Esophagus muscularis mucosa (tissue), 4 donors: ENCODE results near the gene BICD1.
A peak's percentile ranks its signal among the peaks of the same experiment; 100 is the strongest.

Experiments used
- CTCF ChIP-seq, 3 experiments: fragments of 200-600 bp in 2 of 3; fragments of 450-650 bp in 1 of 3; sonication (generic) in 2 of 3; IDR thresholded peaks; one replicate each; pipeline ENCODE4 v1.5.1; 2017 to 2019; ENCODE audit warnings: antibody characterized with exemption in 3 of 3, mild to moderate bottlenecking in 2 of 3, moderate library complexity in 1 of 3
- EP300 ChIP-seq: sonication (generic); formaldehyde crosslinking; IDR thresholded peaks from one replicate; pipeline ENCODE4 v1.6.1; 2017; ENCODE audit warnings: antibody characterized with exemption
- POLR2A ChIP-seq: fragments of 450-650 bp; IDR thresholded peaks from one replicate; pipeline ENCODE4 v1.6.1; 2017; ENCODE audit warnings: antibody characterized with exemption, moderate library complexity, mild to moderate bottlenecking, low read depth

GRCh38 chr12:32302218-32303173 lies 195.8 kb downstream of the BICD1 start:
- TF ChIP-seq POLR2A (no peak), CTCF (IDR thresholded peaks at IDR 0.05) (peak; percentile 22 to 33 (median 33)), EP300 (no peak)
